SHP77 (cell line): ENCODE data around the gene SYT11.
"Not testable (repeated sequence)": the region's sequence is repeated elsewhere in the genome, so short reads cannot be mapped to it uniquely, and the experiment has no call there.

ENCODE experiments used
- DNase-seq, 2 experiments: peaks; one replicate each; lab custom pipeline; 2025; lab: John Stamatoyannopoulos, UW

SYT11 gene

DNA sequence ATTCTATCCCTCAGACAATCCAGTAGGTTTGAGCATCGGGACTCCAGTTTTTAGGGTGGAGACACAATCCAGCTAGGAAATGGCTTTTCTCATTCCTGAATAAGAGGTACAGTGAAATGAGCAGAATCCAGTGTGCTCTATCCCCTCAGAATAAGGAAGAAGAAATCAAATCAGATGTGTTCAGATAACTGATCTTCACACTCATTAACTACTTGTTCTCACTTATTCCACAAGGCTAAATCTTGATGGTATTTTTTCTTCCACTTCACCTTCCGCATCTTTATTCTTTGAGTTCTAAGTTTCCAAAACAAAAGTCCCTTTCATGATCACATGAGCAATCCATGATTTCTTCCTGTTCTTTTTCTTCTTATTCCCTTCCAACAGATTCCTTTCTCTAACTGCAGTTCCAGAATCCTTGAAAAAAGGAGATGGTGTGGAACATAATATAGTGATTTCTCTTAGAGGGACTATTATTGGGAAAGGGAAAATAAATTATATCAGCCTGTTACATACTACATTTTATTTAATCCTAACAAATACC, 1.7 kb downstream of the SYT11 start:
- no peak for DNase-seq

DNA sequence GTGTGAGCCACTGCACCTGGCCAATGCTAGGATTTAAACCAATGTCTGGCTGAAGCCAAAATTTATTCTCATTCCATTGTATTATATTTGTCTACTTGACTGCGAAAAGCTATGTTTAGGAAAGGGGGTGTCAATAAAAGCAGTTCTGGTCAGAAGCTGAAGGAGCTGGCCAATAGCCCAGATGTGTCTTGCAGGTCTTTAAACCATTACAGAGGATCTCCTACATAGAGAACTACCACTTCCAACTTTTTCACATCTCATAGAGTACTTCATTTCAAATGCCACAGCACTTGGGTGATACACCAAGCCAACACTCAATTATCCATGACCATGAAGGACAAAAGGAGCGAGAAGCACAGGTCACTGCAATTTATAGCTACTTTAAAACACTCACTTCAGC, 2.5 kb downstream of the SYT11 start:
- DNase-seq, result no peak

DNA sequence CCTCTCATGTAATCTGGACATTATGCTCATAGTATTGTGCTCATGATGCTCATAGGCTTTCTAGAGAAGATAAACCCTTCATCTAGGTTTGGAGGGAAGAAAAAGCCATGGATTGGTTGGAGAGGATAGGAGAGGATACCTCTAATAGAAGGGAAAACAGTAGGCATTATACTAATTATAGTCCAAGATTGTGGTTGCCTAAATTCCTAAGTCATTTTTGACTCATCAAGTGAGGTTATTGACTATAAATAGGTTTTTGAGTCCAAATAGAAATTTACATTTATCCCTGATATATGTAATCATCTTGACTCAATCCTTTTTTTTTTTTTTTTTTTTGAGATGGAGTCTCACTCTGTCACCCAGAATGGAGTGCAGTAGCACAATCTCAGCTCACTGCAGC, 5.0 kb downstream of the SYT11 start:
- no peak for DNase-seq

DNA sequence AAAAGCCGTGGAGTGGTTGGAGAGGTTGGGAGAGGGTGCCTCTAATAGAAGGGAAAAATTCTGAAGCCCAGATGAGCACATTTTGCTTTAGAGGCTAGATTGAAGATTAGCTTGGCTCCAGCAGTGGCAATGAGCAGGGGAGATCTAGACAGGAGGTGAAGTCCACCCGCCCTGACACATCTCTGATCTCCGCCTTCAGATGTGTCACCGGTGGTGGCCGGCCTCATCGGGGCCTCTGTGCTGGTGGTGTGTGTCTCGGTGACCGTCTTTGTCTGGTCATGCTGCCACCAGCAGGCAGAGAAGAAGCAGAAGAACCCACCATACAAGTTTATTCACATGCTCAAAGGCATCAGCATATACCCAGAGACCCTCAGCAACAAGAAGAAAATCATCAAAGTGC, 8.4 kb downstream of the SYT11 start:
- no peak for DNase-seq

DNA sequence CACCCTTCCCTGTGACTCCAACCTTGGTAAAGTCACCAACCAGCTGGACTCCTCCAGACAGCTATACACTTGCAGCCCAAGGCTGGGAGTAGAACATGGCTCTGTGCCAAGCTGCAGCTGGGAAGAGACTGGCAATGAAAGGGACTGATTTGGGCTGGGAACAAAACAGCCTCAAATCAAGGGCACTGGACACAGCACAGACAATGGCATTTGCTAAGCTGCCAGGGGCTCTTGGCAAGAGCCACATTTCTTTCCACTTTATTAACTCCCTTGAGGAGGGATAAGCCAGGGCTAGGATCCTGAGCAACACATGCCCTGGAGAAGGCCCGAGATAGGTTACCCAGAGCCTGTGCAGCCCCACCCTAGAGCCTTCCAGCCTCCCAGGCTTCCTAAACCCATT, 12.0 kb downstream of the SYT11 start:
- peak; percentile 77 to 83 for DNase-seq

DNA sequence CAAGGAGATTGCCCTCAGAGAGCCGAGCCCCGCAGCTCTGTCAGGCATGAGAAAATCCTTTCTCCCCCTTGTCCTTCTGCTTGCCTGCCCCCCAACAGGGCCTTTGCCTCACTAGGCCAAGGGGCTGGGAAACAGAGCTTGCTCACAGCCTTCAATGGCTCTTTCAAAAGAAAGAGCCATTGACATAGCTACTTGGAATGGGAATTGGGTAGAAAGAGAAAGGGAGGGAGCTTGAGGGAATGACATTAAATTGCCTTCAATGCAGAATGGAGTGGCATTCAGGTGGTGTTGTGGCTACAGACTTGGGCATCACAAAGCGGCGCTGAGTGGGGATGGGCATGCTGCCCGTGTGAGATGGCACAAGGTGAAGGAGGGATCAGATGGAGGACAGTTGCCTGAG, 13.2 kb downstream of the SYT11 start:
- DNase-seq, result no peak

DNA sequence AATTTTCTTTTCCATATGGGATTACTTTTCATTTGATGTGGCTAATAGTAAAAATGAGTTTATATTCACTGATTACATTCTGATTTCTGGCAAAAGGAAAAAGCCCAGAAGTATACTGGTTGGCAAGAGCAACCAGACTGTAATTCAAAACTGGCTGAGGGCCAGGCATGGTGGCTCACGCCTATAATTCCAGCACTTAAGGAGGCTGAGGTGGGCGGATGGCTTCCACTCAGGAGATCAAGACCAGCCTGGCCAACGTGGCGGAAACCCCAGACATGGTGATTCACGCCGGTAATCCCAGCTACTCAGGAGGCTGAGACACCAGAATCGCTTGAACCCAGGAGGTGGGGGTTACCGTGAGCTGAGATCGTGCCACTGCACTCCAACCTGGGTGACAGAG, 14.5 kb downstream of the SYT11 start:
- no peak for DNase-seq

DNA sequence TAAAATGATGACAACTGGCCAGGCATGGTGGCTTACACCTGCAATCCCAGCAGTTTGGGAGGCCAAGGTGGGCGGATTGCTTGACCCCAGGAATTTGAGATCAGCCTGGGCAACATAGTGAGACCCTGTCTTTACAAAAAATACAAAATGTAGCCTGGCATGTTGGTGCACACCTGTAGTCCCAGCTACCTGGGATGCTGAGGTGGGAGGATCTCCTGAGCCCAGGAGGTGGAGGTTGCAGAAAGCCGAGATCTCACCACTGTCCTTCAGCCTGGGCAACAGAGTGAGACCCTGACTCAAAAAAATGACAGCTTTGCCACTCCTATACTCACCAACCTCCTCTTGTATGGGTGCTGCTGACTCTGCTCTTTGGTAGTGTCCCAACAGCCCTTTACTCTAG, 18.6 kb downstream of the SYT11 start:
- no peak for DNase-seq

DNA sequence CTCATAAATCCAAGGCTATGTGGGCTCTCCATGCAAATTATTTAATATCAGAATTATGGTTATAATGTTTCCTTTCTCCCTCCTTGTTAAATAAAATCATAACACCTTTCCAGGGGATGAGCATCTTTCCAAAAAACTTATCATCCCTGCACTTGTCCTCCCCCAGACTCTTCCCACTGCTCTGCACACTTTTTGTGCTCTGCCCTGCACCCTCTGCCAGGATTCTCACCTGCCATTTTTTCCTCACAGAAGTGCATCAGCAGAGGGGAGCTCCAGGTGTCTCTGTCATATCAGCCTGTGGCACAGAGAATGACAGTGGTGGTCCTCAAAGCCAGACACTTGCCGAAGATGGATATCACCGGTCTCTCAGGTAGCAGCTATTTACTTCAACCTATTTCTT, 20.9 kb downstream of the SYT11 start:
- DNase-seq, result no peak

DNA sequence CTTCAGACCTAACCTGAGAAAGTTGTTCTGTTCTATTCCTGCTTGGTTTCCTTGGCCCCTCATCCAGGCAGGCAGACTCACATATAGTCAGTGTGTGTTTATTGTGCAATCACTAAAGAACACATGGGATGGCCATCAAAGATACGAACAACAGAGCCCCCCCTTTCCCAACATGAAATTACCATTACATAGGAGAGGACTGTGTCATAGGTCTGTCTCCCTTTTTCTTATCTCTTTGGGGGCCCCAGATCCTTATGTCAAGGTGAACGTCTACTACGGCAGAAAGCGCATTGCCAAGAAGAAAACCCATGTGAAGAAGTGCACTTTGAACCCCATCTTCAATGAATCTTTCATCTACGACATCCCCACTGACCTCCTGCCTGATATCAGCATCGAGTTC, 21.6 kb downstream of the SYT11 start:
- no peak for DNase-seq

DNA sequence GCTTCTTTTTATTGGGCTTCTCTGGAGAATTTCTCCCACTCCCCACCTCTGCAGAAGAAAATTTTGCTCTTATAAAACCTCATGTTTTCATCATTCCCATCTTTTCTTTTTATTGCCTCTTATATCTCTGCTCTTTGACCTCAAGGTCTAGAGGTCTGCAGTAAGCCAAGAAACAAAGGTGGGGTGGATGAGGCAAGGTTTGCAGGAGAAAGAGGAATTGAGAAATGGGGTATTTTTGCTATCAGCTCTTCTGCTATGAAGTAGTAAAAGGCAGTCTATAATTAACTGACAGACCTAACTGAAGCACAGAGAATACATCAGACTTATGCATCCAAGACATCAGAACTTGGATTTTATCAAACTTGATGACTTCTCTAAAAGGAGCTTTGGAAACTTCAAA, 22.9 kb downstream of the SYT11 start:
- DNase-seq, result no peak

DNA sequence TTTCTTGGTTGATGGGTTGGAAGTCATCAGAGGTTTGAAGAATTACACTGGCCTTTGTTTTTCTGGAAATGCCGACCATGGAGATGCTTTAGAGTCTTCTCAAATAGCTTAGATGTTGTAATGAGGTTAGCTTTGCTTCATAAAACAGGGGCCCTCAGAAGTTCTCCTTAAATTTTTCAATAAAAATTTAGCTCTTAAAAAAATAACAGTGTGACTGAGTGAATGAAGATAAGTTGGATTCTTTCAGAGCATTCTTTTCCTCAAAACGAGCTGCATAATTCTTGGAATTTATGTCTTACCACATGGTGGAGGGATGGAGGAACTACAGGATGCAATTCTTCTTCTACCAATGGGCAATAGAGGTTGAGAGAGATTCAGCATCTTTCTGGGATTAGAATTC, 23.4 kb downstream of the SYT11 start:
- DNase-seq, result no peak

DNA sequence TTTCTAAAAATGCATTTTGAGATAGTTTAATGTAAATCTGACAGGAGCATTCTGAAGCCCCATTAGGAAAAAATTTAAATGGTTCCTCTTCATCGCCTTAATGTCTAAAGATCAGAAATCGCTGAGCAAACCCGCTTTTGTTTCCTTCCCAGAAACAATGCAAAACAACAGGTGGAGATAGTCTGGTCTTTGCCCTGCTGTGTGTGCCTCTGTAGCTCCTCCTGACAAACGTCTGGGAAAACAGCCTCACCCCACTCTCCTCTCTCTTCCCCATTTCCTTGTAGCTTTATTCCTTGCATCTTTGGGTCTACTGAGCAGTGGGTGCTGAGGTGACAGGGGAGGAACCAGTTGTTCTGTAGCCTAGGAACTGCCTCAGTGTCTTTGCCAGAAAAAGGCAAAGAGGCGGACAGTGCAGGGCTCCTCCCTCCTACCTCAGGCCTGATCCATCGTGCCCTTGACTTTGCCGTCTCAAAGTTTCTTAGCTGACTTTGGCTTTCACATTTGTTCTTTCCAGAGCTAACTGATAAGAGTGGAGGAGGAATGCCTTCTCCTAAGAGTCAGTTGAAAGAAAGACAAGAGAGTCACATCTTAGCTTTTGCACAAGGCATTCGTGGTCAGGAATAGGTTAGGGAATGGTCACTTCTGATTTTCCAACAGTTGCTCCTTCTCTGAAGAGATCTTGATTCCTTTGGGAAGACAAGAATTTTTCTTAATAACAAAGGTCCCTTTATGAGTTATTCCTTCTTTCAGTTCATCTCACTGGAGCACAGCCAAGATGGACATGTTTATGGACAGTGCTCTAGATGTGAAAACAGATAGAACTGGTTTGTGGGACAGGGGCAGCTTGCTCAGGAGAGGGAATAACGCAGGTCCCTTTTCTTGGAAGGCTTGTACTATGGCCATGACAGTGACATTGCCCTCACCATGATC, 24.9 kb downstream of the SYT11 start:
- no peak for DNase-seq

DNA sequence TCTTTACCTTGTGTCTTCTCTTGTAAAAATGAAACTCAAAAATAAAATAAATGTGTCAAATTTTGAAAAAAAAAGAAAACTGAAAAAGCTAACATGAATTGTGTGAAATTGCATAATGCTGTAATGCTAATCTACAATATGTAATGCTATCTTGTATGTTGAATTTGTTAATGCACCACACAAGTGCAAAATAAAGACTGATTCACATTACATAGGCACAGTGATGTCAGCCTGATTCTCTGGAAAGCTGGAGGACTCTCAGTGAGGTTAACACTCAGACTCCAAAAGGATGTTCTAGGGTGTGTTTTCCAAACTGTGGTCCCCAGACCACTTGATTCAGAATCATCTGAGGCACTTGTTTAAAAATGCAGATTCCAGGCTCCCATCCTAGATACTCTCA, 25.6 kb downstream of the SYT11 start:
- no peak for DNase-seq

DNA sequence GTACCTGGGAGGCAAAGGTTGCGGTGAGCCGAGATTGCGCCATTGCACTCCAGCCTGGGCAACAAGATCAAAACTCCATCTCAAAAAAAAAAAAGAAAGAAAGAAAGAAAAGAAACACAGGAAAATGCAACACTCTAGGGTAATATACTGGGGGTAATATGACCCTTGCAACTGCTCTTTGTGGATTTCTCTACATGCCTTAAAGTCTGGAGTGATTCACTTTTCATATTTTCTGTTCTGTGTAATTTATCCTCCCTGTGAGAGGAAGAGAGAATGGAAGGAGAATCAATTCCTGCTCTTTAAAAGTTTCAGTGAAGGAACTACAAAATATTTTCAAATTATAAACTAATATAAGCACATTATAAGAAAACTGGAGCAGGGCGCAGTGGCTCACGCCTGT, 29.1 kb downstream of the SYT11 start:
- no peak for DNase-seq

DNA sequence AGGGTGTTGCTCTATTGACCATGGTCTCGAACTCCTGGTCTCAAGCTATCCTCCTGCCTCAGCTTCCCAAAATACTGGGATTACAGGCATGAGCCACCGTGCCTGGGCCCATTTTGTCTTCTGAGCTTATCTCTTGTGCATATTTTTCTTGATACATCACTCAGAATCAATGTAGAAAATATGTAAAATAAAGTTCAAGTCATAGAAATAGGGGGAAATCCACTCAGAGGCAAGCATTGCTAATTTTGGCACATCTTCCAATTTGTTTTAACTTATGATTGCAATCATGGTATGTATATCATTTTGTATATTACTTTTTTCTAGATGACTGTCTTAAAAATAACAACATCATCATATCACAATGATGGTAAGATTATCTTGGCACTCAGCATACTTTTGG, 30.2 kb downstream of the SYT11 start:
- no peak for DNase-seq

DNA sequence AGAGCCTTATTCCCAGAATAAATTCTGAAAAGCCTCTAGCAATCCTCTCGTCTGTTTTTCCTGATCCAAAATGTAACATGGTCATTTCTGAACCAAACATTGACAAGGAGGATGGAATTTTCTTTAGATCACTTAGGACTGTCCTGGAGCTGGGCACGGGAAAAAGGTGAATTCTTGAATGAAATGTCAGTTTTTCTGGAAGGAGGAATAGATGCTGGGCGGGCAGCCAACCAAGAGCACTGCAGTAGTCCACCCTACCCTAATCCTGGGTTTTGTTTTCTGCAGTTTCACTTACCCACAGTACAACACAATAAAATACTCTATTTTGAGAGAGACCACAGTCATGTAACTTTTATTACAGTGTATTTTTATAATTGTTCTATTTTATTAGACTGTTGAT, 30.9 kb downstream of the SYT11 start:
- no peak for DNase-seq

DNA sequence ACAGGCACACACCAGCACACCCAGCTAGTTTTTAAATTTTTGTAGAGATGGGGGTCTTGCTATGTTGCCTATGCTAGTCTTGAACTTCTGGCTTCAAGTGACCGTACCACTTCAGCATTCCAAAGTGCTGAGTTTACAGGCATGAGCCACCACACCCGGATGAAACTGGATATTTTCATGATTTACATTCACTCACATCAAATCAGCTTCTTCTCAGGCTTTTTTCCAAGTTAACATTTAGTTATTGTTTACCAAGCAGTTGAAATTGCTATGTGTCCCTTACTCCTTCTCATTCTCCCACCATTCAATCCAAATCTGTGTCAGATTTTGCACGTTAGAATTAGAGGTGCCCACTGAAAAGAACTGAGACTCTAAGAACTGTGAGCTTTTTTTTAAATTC, 33.4 kb downstream of the SYT11 start:
- DNase-seq, result no peak

DNA sequence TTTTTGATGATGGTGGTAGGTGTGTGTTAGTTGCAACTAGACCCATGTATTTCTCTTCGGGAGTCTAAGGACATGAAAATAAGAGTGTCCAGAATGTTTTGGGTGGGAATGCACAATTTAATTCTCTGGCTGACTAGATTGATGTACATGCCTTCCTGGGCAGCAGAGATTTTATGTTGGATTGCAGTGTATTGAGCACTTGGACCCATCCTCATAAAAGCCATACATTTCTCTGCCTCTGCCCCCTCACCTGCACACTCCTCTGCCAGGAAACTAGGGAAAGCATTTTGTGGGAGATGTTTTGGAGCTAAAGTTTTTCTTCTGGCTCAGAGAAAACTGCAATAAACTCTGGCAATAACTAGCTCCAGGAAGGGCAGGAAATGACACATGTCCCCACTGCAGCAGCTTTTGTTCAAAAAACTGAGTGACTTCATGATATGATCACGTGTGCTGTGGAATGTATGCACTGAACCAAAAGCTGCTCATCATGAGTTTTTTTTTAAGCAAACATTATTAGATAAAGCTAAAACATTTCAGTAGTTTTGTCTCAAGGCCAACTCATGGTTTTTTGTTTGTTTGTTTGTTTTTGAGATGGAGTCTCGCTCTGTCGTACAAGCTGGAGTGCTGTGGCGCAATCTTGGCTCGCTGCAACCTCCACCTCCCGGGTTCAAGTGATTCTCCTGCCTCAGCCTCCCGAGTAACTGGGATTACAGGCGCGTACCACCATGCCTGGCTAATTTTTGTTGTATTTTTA, 34.2 kb downstream of the SYT11 start:
- peak in 1 of 2 experiments; percentile 6 for DNase-seq

DNA sequence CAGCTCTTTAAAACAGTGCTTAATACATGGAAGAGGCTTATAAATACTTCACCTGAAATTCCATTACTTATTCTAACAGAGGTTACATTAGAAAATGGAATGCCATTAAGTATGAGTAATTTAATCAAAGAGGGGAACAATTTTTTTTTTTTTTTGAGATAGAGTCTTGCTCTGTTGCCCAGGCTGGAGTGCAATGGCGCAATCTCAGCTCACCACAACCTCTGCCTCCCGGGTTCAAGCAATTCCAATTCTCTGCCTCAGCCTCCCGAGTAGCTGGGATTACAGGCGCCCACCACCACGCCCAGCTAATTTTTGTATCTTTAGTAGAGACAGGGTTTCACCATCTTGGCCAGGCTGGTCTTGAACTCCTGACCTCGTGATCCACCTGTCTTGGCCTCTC, 36.2 kb downstream of the SYT11 start:
- DNase-seq, result not testable (repeated sequence)

DNA sequence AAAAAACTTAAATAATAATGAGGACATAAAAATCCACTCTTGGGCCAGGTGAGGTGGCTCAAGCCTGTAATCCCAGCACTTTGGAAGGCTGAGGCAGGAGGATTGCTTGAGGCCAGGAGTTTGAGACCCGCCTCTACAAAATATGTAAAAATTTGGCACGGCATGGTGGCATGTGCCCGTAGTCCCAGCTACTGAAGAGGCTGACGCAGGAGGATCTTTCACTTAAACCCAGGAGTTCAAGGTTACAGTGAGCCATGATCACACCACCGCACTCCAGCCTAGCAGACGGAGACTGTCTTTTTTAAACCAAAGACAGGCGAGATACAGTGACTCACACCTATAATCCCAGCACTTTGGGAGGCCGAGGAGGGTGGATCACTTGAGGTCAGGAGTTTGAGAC, 37.1 kb downstream of the SYT11 start:
- DNase-seq, result not testable (repeated sequence)

DNA sequence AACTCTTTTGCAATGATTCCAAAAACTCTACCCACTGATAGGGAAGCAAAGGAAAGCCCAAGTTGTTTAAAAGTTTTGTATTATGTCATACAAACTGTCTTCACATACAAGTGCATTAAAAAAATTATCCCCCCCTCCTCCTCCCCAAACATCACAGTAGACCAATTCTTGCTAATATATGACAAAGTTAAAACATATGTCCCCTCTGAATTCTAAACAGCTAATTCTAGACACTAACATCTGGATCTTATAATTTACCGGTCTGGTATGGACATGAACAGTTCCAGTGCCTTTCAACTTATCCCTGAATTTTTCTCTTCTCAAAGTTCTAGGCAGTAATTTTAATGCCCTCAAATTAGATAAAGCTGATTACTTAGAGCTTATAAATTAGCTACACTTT, 38.4 kb downstream of the SYT11 start:
- no peak for DNase-seq

DNA sequence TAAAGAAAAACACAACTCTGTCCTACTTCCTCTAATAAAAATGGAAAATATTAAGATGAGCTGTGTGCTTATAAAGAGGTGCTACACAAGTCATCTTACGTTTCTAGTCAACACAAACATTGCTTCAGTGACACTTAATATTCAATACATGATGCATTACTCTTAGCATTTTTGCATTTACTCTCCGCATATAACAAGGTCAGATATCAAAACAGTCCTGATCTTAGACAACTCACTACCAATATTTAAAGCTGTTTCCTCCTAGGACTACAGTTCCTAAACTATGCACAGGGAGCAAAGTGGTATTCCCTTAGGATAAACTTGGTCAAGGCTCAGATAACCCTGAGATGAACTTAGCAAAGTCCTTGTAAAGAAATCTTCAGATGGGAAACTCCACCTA, 39.5 kb downstream of the SYT11 start:
- DNase-seq, result no peak
